K562 (cell line): ENCODE results near the gene POLD2.

Source experiments
- CBX5 ChIP-seq: IDR thresholded peaks from 2 replicates; pipeline ENCODE4 v1.6.1; 2014; ENCODE audit warnings: low read depth, borderline replicate concordance
- CTCF ChIP-seq, 3 experiments: IDR thresholded peaks in 2 of 3; conservative IDR thresholded peaks in 1 of 3; 2 replicates each; pipeline ENCODE4 v1.5.1; 2011 to 2012; ENCODE audit warnings: low read length in 3 of 3, mild to moderate bottlenecking in 3 of 3, control low read depth in 2 of 3, improper control_type of control experiment in 1 of 3, inconsistent platforms in 1 of 3, low read depth in 1 of 3, mixed read lengths in 1 of 3, moderate library complexity in 1 of 3; ENCODE audit not compliant: insufficient read depth in 2 of 3
- EP400 ChIP-seq: fragments of 450-650 bp; IDR thresholded peaks from 2 replicates; pipeline ENCODE4 v1.6.1; 2017; ENCODE audit warnings: antibody characterized with exemption, mild to moderate bottlenecking, moderate library complexity
- FOXA3 ChIP-seq, 2 experiments: fragments of 450-650 bp in 1 of 2; sonication (generic) in 1 of 2; formaldehyde crosslinking; IDR thresholded peaks in 1 of 2; conservative IDR thresholded peaks in 1 of 2; 2 replicates each; pipeline versions ENCODE4 v1.4.0 to v1.8.0; 2020 to 2022; ENCODE audit warnings: mild to moderate bottlenecking in 2 of 2, missing genetic modification reagents in 1 of 2
- SIN3A ChIP-seq, 2 experiments: fragments of 150-350 bp in 1 of 2; IDR thresholded peaks; 2 replicates each; pipeline ENCODE4 v1.6.1; 2011 to 2016; ENCODE audit warnings: borderline replicate concordance in 2 of 2, low read depth in 2 of 2, low read length in 2 of 2, mild to moderate bottlenecking in 2 of 2, moderate library complexity in 2 of 2; ENCODE audit not compliant: control insufficient read depth in 1 of 2
- ZNF24 ChIP-seq: fragments of 450-650 bp; IDR thresholded peaks from 2 replicates; pipeline ENCODE4 v1.6.1; 2016
- ZNF263 ChIP-seq: sonication (generic); formaldehyde crosslinking; IDR thresholded peaks from 2 replicates; pipeline ENCODE4 v1.8.0; 2022; ENCODE audit warnings: mild to moderate bottlenecking, missing genetic modification reagents, borderline replicate concordance

- TF ChIP-seq CBX5 (no peak), ZNF263 (CRISPR knock-in tag) (no peak), ZNF24 (no peak), SIN3A (IDR thresholded peaks at IDR 0.05; ENCODE audit: borderline replicate concordance in 2 of 2, control insufficient read depth in 1 of 2, low read depth in 2 of 2, low read length in 2 of 2) (no peak), FOXA3 (CRISPR knock-in tag; conservative IDR thresholded peaks at IDR 0.05 in 1 of 2, IDR thresholded peaks at IDR 0.05 in 1 of 2) (no peak), CTCF (IDR thresholded peaks at IDR 0.05 in 2 of 3, conservative IDR thresholded peaks at IDR 0.05 in 1 of 3; ENCODE audit: insufficient read depth in 2 of 3, low read depth in 1 of 3, low read length in 3 of 3) (no peak), EP400 (no peak)
Measured at GRCh38 chr7:44144426-44144967, 21.1 kb upstream of the POLD2 start.
